Naive B cell (primary cell): ENCODE data around the gene CDC42BPB. TPM values are rescaled to one million over a fixed set of nuclear protein-coding genes. Genes with fewer than 3 reads are reported as not detected.
A peak's percentile ranks its signal among the peaks of the same experiment; 100 is the strongest.
"Not testable (repeated sequence)": the region's sequence is repeated elsewhere in the genome, so short reads cannot be mapped to it uniquely, and the experiment has no call there.

ENCODE experiments used
- ATAC-seq, 2 donors: fragments of 150-1000 bp; cut with Tn5 transposase; 2 replicates each; pipeline ENCODE4 v1.10.0; 2021; ENCODE audit warnings: low read depth in 2 of 2, mild to moderate bottlenecking in 2 of 2, moderate library complexity in 2 of 2
- DNase-seq: peaks from one replicate; pipeline ENCODE4 v3.0.0; 2022
- H3K27ac Mint-ChIP-seq, 6 donors: one replicate each; pipeline ENCODE4 v1.8.0; 2020 to 2022; ENCODE audit warnings: mild to moderate bottlenecking in 6 of 6, mixed read lengths in 6 of 6, moderate library complexity in 5 of 6, inconsistent platforms in 2 of 6
- H3K27me3 Mint-ChIP-seq, 3 donors: one replicate each; pipeline ENCODE4 v1.8.0; 2021 to 2022; ENCODE audit warnings: mixed read lengths in 3 of 3, mild to moderate bottlenecking in 1 of 3
- H3K36me3 Mint-ChIP-seq, 2 donors: one replicate each; pipeline ENCODE4 v1.8.0; 2020 to 2022; ENCODE audit warnings: mixed read lengths in 2 of 2, inconsistent platforms in 1 of 2, mild to moderate bottlenecking in 1 of 2
- H3K4me1 Mint-ChIP-seq, 3 donors: one replicate each; pipeline ENCODE4 v1.8.0; 2020 to 2022; ENCODE audit warnings: mixed read lengths in 3 of 3, inconsistent platforms in 1 of 3, mild to moderate bottlenecking in 1 of 3, moderate library complexity in 1 of 3
- H3K4me3 Mint-ChIP-seq, 8 donors: one replicate each; pipeline ENCODE4 v1.8.0; 2020 to 2022; ENCODE audit warnings: mild to moderate bottlenecking in 8 of 8, mixed read lengths in 8 of 8, moderate library complexity in 8 of 8, inconsistent platforms in 2 of 8
- H3K9me3 Mint-ChIP-seq, 7 donors: one replicate each; pipeline ENCODE4 v1.8.0; 2020 to 2022; ENCODE audit warnings: mixed read lengths in 7 of 7, mild to moderate bottlenecking in 5 of 7, inconsistent platforms in 2 of 7, moderate library complexity in 1 of 7
- polyA plus RNA-seq, 6 donors: library from polyadenylated mRNA; unstranded; fragments of 300-500 nt; fragmentation: Illumina TruSeq; gene quantifications; one replicate each; pipeline ENCODE4 v1.2.3, GENCODE V29; 2021; ENCODE audit warnings: low read depth in 6 of 6

CDC42BPB gene
- polyA plus RNA-seq, 6 donors from 2014 or later: 0.81 to 2.7 (median 0.97) TPM; not detected in 1

GRCh38 chr14:103041464-103041863, 15.9 kb downstream of the CDC42BPB start:
- H3K4me1 Mint-ChIP-seq: peaks cover 14 to 21% (median 21%) of the 10 kb centered on the region in 3 donors
- peaks cover 0 to 4% (median 0%) of the 10 kb centered on the region in 7 donors for H3K9me3 Mint-ChIP-seq
- H3K27ac Mint-ChIP-seq: no peak overlapping the region
- peaks cover 0 to 10% of the 10 kb centered on the region in 2 donors for H3K36me3 Mint-ChIP-seq
- no peak for DNase-seq
- ATAC-seq: no peak
- peak overlapping the region in 1 of 8 donors; percentile 73 for H3K4me3 Mint-ChIP-seq
- no peaks in the 10 kb centered on the region for H3K27me3 Mint-ChIP-seq

DNA sequence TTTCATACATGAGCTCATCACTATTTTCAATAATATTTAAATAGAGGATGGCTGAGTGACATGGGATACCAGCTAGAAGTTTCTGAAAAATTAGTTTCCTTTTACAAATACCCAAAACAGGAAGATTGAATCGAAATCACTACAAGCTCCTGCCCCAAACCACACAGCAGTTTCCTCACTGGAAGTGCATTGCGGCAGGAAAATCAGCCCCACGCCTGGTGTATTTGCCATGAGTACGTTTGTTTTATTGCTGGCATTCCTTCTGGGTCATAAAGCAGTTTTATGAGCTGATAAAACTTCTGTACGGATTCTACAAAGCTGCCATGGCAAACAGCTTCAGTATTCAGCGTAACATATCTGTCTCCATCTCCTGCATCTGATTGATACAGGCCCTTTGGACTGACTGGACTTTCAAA, 23.7 kb downstream of the CDC42BPB start:
- no peak for ATAC-seq
- Mint-ChIP-seq H3K4me1 (peaks cover 0 to 24% (median 0%) of the 10 kb centered on the region in 3 donors), H3K27me3 (no peaks in the 10 kb centered on the region), H3K36me3 (no peaks in the 10 kb centered on the region), H3K9me3 (no peaks in the 10 kb centered on the region), H3K4me3 (no peak overlapping the region), H3K27ac (no peak overlapping the region)
- DNase-seq: no peak

DNA sequence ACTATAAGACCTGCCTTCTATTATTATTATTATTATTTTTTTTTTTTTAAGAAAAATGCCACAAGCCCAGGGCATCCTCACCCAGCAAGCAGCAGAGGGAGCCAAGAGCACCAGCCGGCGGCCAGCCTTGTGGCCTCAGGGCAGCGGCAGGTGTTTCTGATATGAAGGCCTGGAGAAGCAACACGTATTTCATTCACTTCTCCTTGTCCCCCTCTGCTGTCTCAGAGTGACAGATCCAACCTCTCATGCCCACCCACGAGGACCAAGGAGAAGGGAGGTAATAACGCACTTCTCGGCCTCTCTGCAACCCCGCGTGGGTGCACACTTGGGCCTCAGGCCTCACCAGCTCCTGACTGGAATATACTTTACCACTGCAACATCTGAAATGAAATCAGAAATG, 25.4 kb downstream of the CDC42BPB start:
- no peak for DNase-seq
- H3K9me3 Mint-ChIP-seq: peaks cover 0 to under 1% (median 0%) of the 10 kb centered on the region in 7 donors
- peaks cover 0 to 35% (median 4%) of the 10 kb centered on the region in 3 donors for H3K4me1 Mint-ChIP-seq
- H3K27me3 Mint-ChIP-seq: no peaks in the 10 kb centered on the region
- H3K36me3 Mint-ChIP-seq: peaks cover 0 to 1% of the 10 kb centered on the region in 2 donors
- ATAC-seq: no peak
- H3K27ac Mint-ChIP-seq: no peak overlapping the region
- no peak overlapping the region for H3K4me3 Mint-ChIP-seq

GRCh38 chr14:103031566-103031911, 25.8 kb downstream of the CDC42BPB start:
- Mint-ChIP-seq H3K4me3 (no peak overlapping the region), H3K4me1 (peaks cover 0 to 38% (median 4%) of the 10 kb centered on the region in 3 donors), H3K27ac (peak overlapping the region in 1 of 6 donors; percentile 34), H3K27me3 (no peaks in the 10 kb centered on the region), H3K36me3 (peaks cover 0 to 4% of the 10 kb centered on the region in 2 donors), H3K9me3 (peaks cover 0 to 4% (median 0%) of the 10 kb centered on the region in 7 donors)
- DNase-seq (no peak), ATAC-seq (no peak)

GRCh38 chr14:103030741-103031565, 26.4 kb downstream of the CDC42BPB start:
- Mint-ChIP-seq H3K27me3 (no peaks in the 10 kb centered on the region), H3K27ac (peak overlapping the region in 1 of 6 donors; percentile 24), H3K36me3 (peaks cover 0 to 4% of the 10 kb centered on the region in 2 donors), H3K4me3 (no peak overlapping the region), H3K4me1 (peaks cover 0 to 38% (median 4%) of the 10 kb centered on the region in 3 donors), H3K9me3 (peaks cover 0 to 5% (median 0%) of the 10 kb centered on the region in 7 donors)
- DNase-seq (no peak), ATAC-seq (no peak)

GRCh38 chr14:103029936-103030335, 27.4 kb downstream of the CDC42BPB start:
- H3K36me3 Mint-ChIP-seq: peaks cover 0 to 4% of the 10 kb centered on the region in 2 donors
- H3K27me3 Mint-ChIP-seq: no peaks in the 10 kb centered on the region
- no peak for DNase-seq
- no peak for ATAC-seq
- H3K9me3 Mint-ChIP-seq: peaks cover 0 to 12% (median 0%) of the 10 kb centered on the region in 7 donors
- no peak overlapping the region for H3K27ac Mint-ChIP-seq
- H3K4me1 Mint-ChIP-seq: peaks cover 0 to 38% (median 8%) of the 10 kb centered on the region in 3 donors
- no peak overlapping the region for H3K4me3 Mint-ChIP-seq

- DNase-seq: no peak
- Mint-ChIP-seq H3K4me3 (peak overlapping the region in 1 of 8 donors; percentile 35), H3K27ac (peak overlapping the region in 1 of 6 donors; percentile 38), H3K36me3 (peaks cover 0 to 4% of the 10 kb centered on the region in 2 donors), H3K9me3 (peaks cover 0 to 13% (median 0%) of the 10 kb centered on the region in 7 donors), H3K27me3 (peaks cover 0 to 5% (median 0%) of the 10 kb centered on the region in 3 donors), H3K4me1 (peaks cover 5 to 33% (median 16%) of the 10 kb centered on the region in 3 donors)
- ATAC-seq: peak in 1 of 2 donors; percentile 14
These were observed 28.6 kb downstream of the CDC42BPB start for GRCh38 chr14:103028772-103029171.

- Mint-ChIP-seq H3K4me3 (peak overlapping the region in 1 of 8 donors; percentile 35), H3K36me3 (peaks cover 0 to 4% of the 10 kb centered on the region in 2 donors), H3K4me1 (peaks cover 6 to 28% (median 16%) of the 10 kb centered on the region in 3 donors), H3K9me3 (peaks cover 0 to 13% (median 0%) of the 10 kb centered on the region in 7 donors), H3K27ac (no peak overlapping the region), H3K27me3 (peaks cover 0 to 6% (median 0%) of the 10 kb centered on the region in 3 donors)
- DNase-seq (no peak), ATAC-seq (peak; percentile 36 to 68)
These were observed 29.1 kb downstream of the CDC42BPB start for GRCh38 chr14:103028161-103028767.

DNA sequence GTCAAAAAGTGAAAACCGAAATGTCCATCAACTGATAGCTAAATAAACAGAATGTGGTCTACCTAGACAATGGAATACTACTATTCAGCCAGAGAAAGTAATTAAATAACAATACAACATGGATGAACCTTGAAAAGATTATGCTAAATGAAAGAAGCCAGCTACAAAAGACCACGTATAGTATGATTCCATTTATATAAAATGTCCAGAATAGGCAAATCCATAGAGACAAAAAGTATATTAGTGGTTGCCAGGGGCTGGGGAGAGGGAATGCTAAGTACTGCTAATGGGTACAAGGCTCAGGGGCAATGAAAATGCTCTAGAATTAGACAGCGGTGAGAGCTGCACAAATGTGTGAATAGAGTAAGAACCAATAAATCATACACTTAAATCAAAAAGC, 29.9 kb downstream of the CDC42BPB start:
- peak overlapping the region in 2 of 8 donors; percentile 14 to 65 for H3K4me3 Mint-ChIP-seq
- H3K4me1 Mint-ChIP-seq: peaks cover 7 to 28% (median 16%) of the 10 kb centered on the region in 3 donors
- DNase-seq (no peak), ATAC-seq (no peak)
- peaks cover 0 to 13% (median 0%) of the 10 kb centered on the region in 7 donors for H3K9me3 Mint-ChIP-seq
- H3K36me3 Mint-ChIP-seq: peaks cover 0 to 4% of the 10 kb centered on the region in 2 donors
- peaks cover 0 to 6% (median 0%) of the 10 kb centered on the region in 3 donors for H3K27me3 Mint-ChIP-seq
- peak overlapping the region in 1 of 6 donors; percentile 30 for H3K27ac Mint-ChIP-seq

DNA sequence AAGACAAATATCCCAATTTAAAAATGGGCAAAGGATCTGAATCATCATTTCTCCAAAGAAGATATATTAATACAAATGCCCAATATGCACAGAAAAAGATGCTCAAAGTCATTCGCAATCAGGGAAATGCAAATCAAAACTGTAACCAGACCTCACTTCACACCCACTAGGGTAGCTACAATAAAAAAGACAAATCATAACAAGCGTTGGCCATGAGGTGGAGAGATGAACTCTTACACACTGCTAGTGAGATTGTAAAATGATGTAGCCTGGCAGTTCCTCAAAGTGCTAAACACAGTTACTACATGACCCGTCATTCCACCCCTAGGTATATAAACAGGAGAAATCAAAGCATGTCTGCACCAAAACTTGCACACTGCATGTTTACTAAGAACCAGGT, 30.4 kb downstream of the CDC42BPB start:
- no peak overlapping the region for H3K4me3 Mint-ChIP-seq
- peaks cover 0 to 6% (median 0%) of the 10 kb centered on the region in 3 donors for H3K27me3 Mint-ChIP-seq

DNA sequence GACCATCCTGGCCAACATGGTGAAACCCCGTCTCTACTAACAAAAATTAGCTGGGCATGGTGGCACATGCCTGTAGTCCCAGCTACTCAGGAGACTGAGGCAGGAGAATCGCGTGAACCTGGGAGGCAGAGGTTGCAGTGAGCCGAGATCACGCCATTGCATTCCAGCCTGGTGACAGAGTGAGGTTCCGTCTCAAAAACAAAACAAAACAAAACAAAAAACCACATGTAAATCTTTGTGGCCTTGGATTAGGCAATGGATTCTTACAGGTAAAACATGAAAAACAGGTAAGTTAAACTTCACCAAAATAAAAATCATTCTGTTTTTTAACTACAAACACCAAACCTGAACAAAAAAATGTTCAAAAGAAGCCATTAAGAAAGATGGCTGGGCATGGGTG, 31.2 kb downstream of the CDC42BPB start:
- Mint-ChIP-seq H3K9me3 (peaks cover 0 to 13% (median 0%) of the 10 kb centered on the region in 7 donors), H3K4me1 (peaks cover 19 to 33% (median 27%) of the 10 kb centered on the region in 3 donors)
- DNase-seq, ATAC-seq, H3K27me3 Mint-ChIP-seq, H3K36me3 Mint-ChIP-seq, H3K4me3 Mint-ChIP-seq, H3K27ac Mint-ChIP-seq: not testable (repeated sequence)

More for the DNA sequence above, 30.4 kb downstream of the CDC42BPB start:
- Mint-ChIP-seq H3K36me3 (peaks cover 0 to 4% of the 10 kb centered on the region in 2 donors), H3K4me1 (peaks cover 11 to 28% (median 20%) of the 10 kb centered on the region in 3 donors), H3K9me3 (peaks cover 0 to 13% (median 0%) of the 10 kb centered on the region in 7 donors), H3K27ac (no peak overlapping the region)
- no peak for DNase-seq
- ATAC-seq: no peak

DNA sequence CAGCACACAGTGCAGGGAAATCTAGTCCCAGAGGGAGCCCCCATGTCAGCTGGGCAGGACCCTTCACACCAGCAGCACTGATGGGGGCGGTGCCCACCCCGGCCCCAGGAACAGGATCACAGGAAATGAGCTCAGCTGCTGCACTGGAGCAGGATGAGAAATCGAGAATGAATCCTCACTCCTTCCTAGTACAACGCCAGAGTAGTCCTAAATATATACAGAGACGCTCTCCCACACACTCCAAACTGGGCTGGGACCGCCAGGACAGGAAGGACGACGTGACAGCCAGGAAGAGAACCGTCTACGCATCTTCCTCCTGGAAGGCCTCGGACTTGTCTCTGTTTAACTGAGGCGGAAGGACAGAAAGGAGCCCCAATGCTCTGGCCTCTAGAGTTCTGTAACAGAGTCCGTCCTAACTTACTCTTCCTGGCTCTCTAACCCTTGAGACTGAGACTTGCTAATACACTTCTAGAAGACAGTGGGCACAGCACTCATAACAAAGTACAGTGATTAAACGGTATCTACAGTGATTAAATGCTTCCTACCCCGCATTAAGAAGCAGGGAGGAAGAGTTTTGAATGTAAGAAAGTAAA, 33.4 kb downstream of the CDC42BPB start:
- ATAC-seq: no peak
- peaks cover 19 to 36% (median 27%) of the 10 kb centered on the region in 3 donors for H3K4me1 Mint-ChIP-seq
- H3K27ac Mint-ChIP-seq: peak overlapping the region in 1 of 6 donors; percentile 16
- no peak overlapping the region for H3K4me3 Mint-ChIP-seq
- peaks cover 0 to 4% of the 10 kb centered on the region in 2 donors for H3K36me3 Mint-ChIP-seq
- no peak for DNase-seq
- H3K9me3 Mint-ChIP-seq: peaks cover 0 to 13% (median 0%) of the 10 kb centered on the region in 7 donors
- H3K27me3 Mint-ChIP-seq: peaks cover 0 to 12% (median 0%) of the 10 kb centered on the region in 3 donors

GRCh38 chr14:103022685-103023044, 34.7 kb downstream of the CDC42BPB start:
- ATAC-seq (no peak), DNase-seq (no peak)
- H3K36me3 Mint-ChIP-seq: peaks cover 0 to 4% of the 10 kb centered on the region in 2 donors
- peaks cover 17 to 42% (median 28%) of the 10 kb centered on the region in 3 donors for H3K4me1 Mint-ChIP-seq
- H3K4me3 Mint-ChIP-seq: no peak overlapping the region
- peaks cover 0 to 21% (median 0%) of the 10 kb centered on the region in 3 donors for H3K27me3 Mint-ChIP-seq
- no peak overlapping the region for H3K27ac Mint-ChIP-seq
- H3K9me3 Mint-ChIP-seq: peaks cover 0 to 13% (median 0%) of the 10 kb centered on the region in 7 donors
